NOMO-1 treated with dmso at 0.1 percent for 144 hours (cell line): Measurements from ENCODE around the gene MAGI1.
"Not testable (repeated sequence)": the region's sequence is repeated elsewhere in the genome, so short reads cannot be mapped to it uniquely, and the experiment has no call there.

Source experiments
- DNase-seq: peaks from one replicate; lab custom pipeline; 2025; ENCODE audit not compliant: unreplicated experiment; lab: John Stamatoyannopoulos, UW

MAGI1 gene

DNA sequence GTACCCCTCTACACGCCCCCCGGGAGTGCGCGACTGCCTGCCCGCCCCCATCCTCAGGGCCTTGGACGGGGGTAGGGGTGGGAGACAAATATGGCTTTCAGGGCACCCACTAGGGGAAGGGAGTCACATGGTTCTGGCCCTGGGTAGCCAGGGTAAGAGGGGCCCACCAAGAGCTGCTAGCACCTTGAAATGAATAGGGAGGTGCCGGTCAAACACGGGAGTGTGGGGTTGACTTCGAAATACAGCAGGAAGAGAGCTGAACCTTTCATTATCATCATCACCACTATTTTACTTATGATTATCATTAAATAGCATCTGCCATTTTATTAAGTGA is 489.1 kb downstream of the MAGI1 start:
- no peak for DNase-seq

DNA sequence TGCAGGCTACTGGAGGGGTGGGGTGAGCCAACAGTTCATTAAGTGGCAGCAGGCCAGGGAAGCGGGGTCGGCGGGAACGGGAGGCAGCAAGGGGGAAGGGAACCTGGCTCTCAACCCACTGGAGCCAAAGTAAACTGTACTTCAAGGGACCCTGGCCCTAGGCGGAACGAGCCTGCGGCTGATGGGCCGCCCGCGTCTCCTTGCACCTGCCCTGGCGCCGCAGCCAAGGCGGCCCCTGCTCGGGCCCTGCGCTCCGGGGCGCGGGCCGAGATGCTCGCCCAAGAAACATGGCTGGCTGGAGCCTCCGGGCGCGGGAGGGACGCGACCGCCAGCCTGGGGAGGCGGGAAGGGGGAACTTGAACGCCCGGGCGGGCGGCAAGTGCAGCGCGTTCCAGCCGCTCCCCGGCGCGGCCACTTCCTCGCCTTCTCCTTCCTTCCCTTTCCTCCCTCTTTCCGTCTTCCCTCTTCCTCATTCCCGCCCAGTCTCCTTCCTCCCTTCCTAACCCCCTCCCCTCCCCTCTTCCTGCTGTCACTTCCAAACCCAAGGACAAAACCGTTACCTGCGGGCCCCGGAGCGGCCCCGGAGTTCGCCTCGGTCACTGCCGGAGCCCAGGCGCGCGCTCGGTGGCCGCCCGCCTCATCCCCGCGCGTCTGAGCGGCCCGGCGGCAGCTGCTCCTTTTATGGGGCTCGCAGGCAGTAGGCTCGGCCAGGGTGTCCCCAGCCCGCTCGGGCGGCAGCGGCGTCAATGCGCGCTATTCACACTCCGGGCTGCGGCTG is 489.7 kb downstream of the MAGI1 start:
- DNase-seq = no peak

DNA sequence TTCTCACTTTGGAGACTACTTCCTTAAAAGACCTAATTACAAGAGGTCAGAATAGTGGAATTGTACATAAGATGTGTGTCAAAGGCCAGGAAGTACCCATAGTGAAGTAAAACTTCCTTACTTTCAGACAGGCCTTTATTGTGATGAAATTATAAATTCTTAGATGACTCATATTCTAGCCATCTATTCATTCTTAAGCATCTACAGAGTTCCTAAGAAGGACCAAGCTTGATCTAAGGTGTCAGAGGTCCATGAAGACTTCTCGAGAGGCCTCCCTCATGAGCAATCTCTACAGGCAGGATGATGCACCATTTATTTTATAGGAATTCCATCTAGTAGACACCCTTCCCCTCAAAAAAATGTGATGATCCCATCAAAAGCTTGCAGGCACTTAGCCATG is 493.3 kb downstream of the MAGI1 start:
- no peak for DNase-seq

DNA sequence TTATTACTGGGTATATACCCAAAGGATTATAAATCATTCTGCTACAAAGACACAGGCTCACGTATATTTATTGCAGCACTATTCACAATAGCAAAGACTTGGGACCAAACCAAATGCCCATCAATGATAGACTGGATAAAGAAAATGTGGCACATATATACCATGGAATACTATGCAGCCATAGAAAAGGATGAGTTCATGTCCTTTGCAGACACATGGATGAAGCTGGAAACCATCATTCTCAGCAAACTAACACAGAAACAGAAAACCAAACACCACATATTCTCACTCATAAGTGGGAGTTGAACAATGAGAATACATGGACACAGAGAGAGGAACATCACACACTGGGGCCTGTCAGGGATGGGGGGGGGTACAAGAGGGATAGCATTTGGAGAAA is 495.3 kb downstream of the MAGI1 start:
- DNase-seq = not testable (repeated sequence)

DNA sequence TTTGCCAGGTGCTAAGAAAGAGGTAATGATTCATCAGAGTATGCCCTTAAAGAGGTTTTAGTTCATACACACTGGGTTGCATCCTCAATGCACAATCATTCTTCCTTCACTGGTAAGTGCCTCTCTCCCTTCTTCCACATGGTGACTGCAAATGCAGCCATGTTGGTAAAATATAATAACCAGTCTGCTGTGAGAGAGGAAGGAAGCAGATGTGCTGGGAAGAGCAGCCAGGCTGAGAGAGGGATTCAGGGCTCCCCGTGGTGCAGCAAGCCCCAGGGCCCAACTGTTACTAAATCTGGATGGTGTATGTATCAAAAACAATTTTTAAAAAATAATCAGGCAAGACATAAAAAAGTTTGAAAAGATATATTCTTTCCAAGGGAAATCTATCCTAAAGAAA is 498.1 kb downstream of the MAGI1 start:
- DNase-seq = no peak

DNA sequence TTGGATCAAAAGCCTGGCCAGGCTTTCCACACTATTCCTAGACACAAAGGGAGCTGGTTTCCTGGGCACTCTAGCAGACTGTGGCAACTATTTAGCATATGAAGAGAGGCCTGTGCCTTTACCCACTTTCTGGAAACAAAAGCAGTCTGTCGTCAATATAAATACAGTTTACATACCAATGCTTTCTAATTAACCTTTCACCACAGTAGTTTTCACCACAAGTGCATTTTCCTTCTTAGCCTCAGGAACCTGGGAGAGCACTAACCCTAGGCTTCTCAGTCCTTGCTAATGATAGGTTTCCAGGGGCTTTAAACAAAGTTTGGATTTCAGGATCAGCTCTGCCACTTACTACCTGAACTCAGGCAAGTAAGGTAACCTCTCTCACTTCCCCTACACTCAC is 499.1 kb downstream of the MAGI1 start:
- no peak for DNase-seq

DNA sequence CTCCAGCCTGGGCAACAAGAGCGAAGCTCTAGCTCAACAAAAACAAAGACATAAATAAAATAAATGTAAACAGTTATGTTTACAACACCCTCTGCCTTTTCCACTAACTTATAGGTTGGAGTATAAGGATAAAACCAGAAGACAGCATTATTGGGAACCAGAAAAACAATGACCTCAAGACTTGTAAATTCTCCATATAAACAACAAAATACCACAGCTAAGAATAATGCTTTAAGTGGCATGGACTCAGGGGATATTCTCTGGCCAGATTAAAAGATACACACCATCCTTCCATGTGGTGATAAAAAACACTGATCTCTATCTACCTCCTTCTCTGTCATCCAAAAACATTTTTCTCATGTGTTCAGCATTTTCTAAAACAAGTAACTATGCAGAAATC is 500.6 kb downstream of the MAGI1 start:
- DNase-seq = no peak

DNA sequence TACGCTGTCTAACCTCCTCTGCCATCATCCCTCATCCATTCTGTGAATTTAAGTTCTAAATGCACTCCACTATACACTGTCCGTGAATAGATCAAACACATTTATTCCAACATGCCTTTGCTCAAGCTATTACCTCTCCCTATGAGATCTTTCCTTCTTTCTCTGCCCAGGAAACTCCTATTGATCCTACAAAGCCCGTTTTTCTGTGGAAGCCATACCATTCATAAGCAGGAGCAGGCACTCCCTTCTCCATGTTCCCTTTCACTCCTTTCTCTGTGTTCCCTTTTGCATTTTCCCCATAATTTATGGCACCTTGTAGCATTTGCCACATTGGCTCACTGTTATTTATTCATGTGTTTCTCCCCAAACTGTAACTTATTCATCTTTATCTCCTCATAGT is 501.6 kb downstream of the MAGI1 start:
- no peak for DNase-seq

DNA sequence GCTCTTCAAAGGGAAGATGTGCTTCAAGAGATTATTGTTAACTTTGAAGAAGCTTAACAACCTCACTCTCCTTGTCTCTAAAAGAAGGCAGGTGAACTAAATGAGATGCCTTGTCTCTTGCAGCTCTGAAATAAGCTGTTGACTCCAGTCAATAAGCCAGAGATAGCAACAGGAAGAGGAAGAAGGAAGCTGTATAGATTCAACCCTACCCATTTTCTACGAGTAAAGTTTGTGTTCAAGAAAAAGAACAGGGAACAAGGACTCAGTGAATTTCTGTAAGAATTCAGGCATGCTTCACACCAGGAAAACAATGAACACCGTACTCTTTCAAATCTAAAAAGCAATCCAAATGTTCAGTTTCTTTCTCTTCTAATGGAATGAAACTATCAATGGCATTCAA is 503.5 kb downstream of the MAGI1 start:
- DNase-seq = no peak

DNA sequence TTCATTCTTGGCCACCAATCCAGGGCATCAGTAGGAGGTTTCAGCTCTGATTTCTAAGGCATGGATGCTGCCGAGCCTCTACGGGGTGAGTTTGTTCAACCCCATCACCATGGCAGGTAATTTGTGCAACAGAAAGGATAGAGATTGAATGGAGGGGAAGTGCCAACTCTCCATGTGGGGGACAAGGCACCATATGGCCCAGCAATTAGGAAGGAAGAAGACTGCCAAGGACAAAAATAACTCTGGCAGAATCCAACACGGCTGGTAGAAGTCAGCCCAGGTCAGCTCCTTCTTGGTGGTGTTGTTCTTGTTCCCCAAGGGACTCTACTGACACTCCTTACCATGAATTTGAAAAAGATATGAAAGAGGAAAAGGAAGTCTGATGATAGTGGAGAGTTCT is 503.9 kb downstream of the MAGI1 start:
- DNase-seq = no peak

DNA sequence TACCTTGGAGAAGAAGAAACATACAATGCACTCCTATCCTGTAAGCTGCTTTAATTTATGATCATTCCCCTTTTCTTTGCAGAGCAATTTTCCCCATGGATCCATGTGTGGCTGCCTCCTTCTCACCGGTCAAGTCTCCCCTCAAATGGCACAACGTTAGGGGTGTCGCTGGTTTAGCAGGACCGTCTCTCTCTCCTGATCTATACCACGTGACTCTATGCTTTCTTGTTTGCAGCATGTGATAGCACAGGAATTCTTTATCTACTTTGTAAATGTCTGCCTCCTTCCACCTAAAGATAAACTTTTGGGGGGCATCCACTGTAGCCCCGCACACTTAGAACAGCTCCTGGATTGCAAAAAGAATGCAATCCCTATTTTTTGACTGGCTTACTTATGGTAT is 506.0 kb downstream of the MAGI1 start:
- DNase-seq = no peak

DNA sequence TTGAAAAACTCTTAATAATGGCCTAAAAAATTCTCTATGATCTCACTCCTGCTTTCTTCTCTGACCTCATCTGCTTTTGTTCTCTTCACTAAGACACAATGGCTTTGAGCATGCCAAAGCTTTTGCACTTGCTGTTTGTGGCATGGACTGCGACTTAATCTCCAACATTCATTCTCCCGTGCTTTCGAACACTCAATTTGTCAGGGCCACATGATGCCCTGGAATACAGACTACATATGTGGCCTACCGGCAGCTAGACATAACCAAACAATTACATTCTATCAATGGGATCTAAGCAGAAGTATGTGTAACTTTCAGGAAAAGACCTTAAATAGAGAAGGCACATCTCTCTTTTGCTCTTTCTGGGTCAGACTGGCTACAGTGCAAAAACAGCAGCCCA is 506.5 kb downstream of the MAGI1 start:
- DNase-seq = no peak

DNA sequence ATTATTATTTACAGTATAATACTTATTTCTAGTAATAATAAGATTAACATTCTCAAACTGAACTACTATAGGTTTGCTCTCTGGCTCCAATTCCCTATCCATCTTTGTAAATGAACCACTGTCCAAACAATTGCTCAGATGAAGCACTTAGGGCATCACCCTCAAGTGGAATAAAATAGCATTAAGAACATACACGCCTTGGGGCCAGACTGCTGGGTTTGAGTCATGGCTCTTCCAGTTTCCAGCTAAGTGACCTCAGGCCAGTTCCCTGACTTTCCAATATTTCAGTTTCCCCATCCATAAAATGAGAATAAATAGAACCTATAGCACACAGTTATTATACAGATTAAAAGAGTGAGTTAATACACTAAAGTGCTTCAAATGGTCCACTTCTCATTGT is 507.2 kb downstream of the MAGI1 start:
- no peak for DNase-seq

DNA sequence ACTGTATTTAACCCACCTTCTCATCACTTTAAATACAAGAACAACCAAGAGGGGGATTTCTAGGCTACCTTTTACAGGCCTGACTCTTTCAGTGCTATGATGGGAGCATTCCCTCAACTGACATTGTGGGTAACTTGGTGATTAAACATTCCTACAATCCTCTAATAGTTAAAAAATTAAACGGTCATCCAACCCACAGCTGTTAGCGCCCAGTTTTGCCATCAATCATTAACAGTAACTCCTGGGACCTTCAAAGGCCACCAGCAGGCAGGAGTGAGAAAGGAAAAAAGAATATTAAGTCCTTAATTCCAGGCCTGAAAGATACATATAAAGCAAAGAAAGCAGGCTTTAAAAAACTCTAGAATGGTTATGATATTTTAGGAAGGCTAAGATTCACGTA is 512.1 kb downstream of the MAGI1 start:
- no peak for DNase-seq

DNA sequence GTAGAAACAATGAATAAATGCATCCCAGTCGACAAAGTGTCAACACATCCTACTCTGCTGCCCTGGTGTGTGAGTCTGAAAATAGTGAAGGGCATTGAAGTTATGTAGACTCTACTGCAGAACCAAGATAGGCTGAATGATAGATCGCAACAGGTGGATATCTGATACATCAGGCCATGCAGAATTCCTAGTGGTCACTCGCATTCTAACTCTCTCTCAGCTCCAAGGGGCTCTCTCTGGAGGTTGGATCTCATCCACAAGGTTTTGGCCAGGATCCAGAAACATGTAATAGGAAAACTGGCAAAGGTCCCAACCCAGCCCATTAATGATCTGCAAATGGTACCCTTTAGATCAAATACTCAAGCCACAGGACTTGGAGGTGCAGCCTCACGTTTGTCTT is 514.1 kb downstream of the MAGI1 start:
- DNase-seq = no peak

DNA sequence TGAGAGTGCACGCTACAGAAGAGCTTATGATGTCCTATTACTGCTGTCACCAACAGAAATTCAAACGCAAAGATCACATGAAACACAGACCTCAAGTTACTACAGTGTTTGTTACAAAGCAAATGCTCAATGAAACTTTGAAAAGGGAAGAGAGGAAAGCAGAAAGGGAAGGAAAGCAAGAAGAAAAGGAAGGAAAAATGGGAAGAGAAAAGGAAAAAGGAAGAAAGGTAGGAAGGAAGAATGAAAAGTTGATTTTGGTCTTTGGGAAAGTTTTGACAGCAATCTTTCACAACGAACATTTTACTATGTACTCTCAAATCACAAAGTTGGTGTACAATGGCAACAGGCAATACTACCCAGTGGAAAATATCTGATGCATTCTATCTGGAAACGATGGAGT is 514.8 kb downstream of the MAGI1 start:
- no peak for DNase-seq

DNA sequence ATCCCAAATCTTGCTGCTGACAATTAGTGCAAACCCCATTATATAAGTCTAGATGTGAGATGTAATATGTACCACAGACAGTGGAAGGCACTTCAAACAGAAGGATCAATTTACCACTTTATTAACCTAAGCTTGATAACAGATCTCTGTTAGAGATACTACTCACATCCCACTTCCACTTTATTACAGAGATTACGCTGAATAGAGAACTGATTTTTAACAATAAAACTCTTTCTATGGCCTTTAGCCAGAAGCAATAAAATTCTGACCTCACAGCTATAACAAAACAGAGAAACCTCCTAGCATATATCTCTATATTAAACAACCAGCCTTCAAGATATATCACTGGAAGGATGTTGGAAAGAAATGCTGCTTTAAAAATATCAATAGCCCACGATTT is 517.7 kb downstream of the MAGI1 start:
- no peak for DNase-seq

DNA sequence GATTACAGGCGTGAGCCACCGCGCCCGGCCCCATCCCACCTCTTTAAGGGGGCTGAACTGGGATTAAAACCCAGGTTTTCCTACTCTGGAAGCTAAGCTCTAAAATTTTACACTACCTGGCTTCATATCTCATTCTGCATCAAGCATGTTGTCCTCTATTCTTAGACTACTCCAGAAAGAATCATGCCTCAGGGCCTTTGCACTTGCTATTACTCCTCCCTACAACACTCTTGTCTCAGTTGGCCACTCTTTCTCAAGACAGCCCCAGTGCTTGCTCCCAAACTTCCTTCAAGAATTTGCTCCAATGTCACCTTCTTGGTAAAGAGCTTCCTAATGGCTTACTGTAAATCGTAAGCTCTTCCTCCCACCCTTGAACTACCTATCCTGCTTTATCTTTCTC is 521.7 kb downstream of the MAGI1 start:
- no peak for DNase-seq

DNA sequence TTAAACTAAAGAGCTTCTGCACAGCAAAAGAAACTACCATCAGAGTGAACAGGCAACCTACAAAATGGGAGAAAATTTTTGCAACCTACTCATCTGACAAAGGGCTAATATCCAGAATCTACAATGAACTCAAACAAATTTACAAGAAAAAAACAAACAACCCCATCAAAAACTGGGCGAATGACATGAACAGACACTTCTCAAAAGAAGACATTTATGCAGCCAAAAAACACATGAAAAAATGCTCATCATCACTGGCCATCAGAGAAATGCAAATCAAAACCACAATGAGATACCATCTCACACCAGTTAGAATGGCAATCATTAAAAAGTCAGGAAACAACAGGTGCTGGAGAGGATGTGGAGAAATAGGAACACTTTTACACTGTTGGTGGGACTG is 524.4 kb downstream of the MAGI1 start:
- not testable (repeated sequence) for DNase-seq

DNA sequence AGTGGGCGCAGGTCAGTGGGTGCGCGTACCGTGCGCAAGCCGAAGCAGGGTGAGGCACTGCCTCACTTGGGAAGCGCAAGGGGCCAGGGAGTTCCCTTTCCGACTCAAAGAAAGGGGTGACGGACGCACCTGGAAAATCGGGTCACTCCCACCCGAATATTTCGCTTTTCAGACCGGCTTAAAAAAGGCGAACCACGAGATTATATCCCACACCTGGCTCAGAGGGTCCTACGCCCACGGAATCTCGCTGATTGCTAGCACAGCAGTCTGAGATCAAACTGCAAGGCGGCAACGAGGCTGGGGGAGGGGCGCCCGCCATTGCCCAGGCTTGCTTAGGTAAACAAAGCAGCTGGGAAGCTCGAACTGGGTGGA is 529.3 kb downstream of the MAGI1 start:
- not testable (repeated sequence) for DNase-seq

DNA sequence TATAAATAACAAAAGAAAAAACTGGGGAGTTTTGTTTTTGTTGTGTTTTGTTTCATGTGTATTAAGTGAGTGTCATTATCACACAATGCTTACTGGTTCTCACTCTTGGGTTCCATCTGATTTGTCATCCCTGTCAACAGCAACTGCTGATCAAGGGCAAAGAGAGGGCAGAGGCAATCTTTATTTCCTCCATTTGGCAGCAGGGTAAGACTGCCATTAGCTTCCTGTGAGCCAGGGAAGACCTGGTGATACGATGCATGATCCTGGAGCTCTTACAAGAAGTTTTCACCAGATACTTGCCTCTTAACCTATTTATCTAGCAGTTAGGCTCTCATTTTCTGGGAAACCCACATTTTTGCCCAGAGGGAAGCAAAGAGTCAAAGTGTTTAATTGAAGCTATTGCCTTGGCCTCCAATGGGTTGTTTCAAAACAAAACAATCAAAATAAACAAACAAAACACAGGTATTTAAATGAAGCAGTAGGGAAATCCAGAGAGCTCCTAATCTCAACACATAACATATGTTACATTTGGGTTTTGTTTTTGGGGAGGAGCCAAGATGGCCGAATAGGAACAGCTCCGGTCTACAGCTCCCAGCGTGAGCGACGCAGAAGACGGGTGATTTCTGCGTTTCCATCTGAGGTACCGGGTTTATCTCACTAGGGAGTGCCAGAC is 529.8 kb downstream of the MAGI1 start:
- no peak for DNase-seq

DNA sequence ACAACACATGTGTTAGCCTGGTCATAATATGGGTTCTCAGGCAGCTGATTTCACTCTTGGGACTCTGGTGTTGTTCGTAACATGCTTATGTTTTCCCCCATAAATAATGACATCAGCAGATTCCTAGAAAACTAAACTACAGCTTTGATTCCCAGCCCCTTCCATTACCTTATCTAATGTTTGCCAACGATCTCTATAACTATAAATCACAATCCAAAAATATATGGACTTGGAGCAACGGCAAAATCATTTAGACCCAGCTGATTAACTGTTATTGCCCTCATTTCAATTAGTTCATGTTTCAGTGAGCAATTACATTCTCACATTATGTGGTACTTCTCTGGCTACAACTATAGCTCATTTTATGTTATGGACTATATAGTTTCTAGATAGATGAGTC is 531.3 kb downstream of the MAGI1 start:
- DNase-seq = no peak

DNA sequence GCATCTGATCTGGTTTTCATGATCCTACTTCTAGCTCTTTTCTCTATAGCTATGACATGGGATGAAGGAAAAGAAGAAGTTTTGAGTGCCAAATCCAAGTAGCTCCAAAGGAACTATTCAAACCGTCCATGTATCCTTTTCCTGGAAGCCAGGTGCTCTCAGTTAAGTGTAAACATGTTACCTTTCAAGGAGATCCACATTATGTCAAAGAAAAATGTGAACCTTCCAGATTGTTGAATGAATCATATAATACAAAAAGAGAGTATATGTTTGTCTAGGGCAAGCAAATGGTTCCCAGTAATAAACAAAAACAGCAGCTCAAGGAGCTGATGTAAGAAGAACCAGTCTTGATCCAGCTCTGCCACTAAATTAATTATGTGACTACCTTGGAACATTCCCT is 534.9 kb downstream of the MAGI1 start:
- no peak for DNase-seq
